GM23338 (cell line): ENCODE results near the gene SLC15A1. TPM values are rescaled to one million over a fixed set of nuclear protein-coding genes. Genes with fewer than 3 reads are reported as not detected.

Experiments
- ATAC-seq: fragments of 200-7000 bp; cut with Tn5 transposase; 3 replicates; pipeline ENCODE4 v1.9.1; 2020
- DNase-seq: peaks from one replicate; pipeline ENCODE4 v3.0.0-alpha.2; 2015; ENCODE audit warnings: low spot score
- H2AFZ ChIP-seq: fragments of 200-600 bp; sonication (generic); 2 replicates; pipeline ENCODE4 v1.8.0; 2016; ENCODE audit warnings: antibody characterized with exemption, mild to moderate bottlenecking, moderate library complexity
- H3F3A ChIP-seq: fragments of 200-600 bp; sonication (generic); replicated peaks from 2 replicates; pipeline ENCODE4 v1.8.0; 2017; ENCODE audit warnings: antibody characterized with exemption, mixed run types, low read depth
- H3K27ac ChIP-seq: fragments of 200-600 bp; sonication (generic); 2 replicates; pipeline ENCODE4 v1.6.1; 2016; ENCODE audit warnings: low read depth
- H3K27me3 ChIP-seq: fragments of 200-600 bp; sonication (generic); 2 replicates; pipeline ENCODE4 v1.8.0; 2016; ENCODE audit warnings: mild to moderate bottlenecking, mixed run types, moderate library complexity; ENCODE audit not compliant: insufficient read depth
- H3K36me3 ChIP-seq: fragments of 200-600 bp; sonication (generic); 2 replicates; pipeline ENCODE4 v1.8.0; 2016; ENCODE audit warnings: mild to moderate bottlenecking; ENCODE audit not compliant: insufficient read depth
- H3K4me1 ChIP-seq: fragments of 200-600 bp; sonication (generic); 2 replicates; pipeline ENCODE4 v1.8.0; 2016; ENCODE audit warnings: mild to moderate bottlenecking, moderate library complexity; ENCODE audit not compliant: insufficient read depth
- H3K4me2 ChIP-seq: fragments of 200-600 bp; sonication (generic); 2 replicates; pipeline ENCODE4 v1.7.1; 2017; ENCODE audit warnings: mixed run types
- H3K4me3 ChIP-seq: fragments of 200-600 bp; sonication (generic); 2 replicates; pipeline ENCODE4 v1.6.1; 2016; ENCODE audit warnings: mixed run types
- H3K79me2 ChIP-seq: fragments of 200-600 bp; sonication (generic); replicated peaks from 2 replicates; pipeline ENCODE4 v1.8.0; 2017; ENCODE audit warnings: mild to moderate bottlenecking; ENCODE audit not compliant: insufficient read depth
- H3K9me2 ChIP-seq: fragments of 200-600 bp; sonication (generic); 2 replicates; pipeline ENCODE4 v1.8.0; 2017; ENCODE audit not compliant: insufficient read depth
- H4K20me1 ChIP-seq: fragments of 200-600 bp; sonication (generic); replicated peaks from 2 replicates; pipeline ENCODE4 v1.8.0; 2017; ENCODE audit warnings: mild to moderate bottlenecking; ENCODE audit not compliant: insufficient read depth
- H3K27ac Mint-ChIP-seq: 2 replicates; pipeline ENCODE4 v1.8.0; 2020; ENCODE audit warnings: inconsistent platforms, mild to moderate bottlenecking, moderate library complexity, mixed read lengths
- H3K27me3 Mint-ChIP-seq: 3 replicates; pipeline ENCODE4 v1.8.0; 2022; ENCODE audit warnings: low read depth, mild to moderate bottlenecking, moderate library complexity, mixed read lengths, inconsistent platforms; ENCODE audit not compliant: insufficient read depth, poor library complexity
- H3K36me3 Mint-ChIP-seq: 3 replicates; pipeline ENCODE4 v1.8.0; 2021; ENCODE audit warnings: low read depth, mild to moderate bottlenecking, inconsistent platforms, moderate library complexity, mixed read lengths
- H3K4me1 Mint-ChIP-seq: 3 replicates; pipeline ENCODE4 v1.8.0; 2020; ENCODE audit warnings: mild to moderate bottlenecking, inconsistent platforms, mixed read lengths
- H3K4me3 Mint-ChIP-seq: 3 replicates; pipeline ENCODE4 v1.8.0; 2021; ENCODE audit warnings: moderate library complexity, mild to moderate bottlenecking, inconsistent platforms, mixed read lengths
- H3K9me3 Mint-ChIP-seq: 3 replicates; pipeline ENCODE4 v1.8.0; 2020; ENCODE audit warnings: moderate library complexity, mild to moderate bottlenecking, inconsistent platforms, mixed read lengths
- CREB1 ChIP-seq: fragments of 250-450 bp; sonication (Bioruptor Pico); IDR thresholded peaks from 2 replicates; pipeline ENCODE4 v1.5.0; 2020; ENCODE audit warnings: low read depth, mild to moderate bottlenecking, moderate library complexity
- EZH2 ChIP-seq: fragments of 200-600 bp; sonication (generic); IDR thresholded peaks from one replicate; pipeline ENCODE4 v1.8.0; 2017; ENCODE audit warnings: antibody characterized with exemption, mild to moderate bottlenecking, low read depth; ENCODE audit not compliant: unreplicated experiment
- EZH2phosphoT487 ChIP-seq: fragments of 200-600 bp; sonication (generic); IDR thresholded peaks from one replicate; pipeline ENCODE4 v1.8.1; 2018; ENCODE audit warnings: antibody characterized with exemption; ENCODE audit not compliant: unreplicated experiment
- JUNB ChIP-seq: IDR thresholded peaks from one replicate; pipeline ENCODE4 v1.6.1; 2016; ENCODE audit warnings: antibody characterized with exemption; ENCODE audit not compliant: unreplicated experiment
- NANOG ChIP-seq: IDR thresholded peaks from 2 replicates; pipeline ENCODE4 v1.6.1; 2016; ENCODE audit warnings: antibody characterized with exemption, borderline replicate concordance
- POLR2AphosphoS5 ChIP-seq: IDR thresholded peaks from 2 replicates; pipeline ENCODE4 v1.6.1; 2016; ENCODE audit warnings: antibody characterized with exemption, low read depth
- STAT1 ChIP-seq: IDR thresholded peaks from one replicate; pipeline ENCODE4 v1.6.1; 2016; ENCODE audit warnings: antibody characterized with exemption; ENCODE audit not compliant: unreplicated experiment
- ZNF114 ChIP-seq: fragments of 250-450 bp; sonication (Bioruptor Pico); IDR thresholded peaks from 2 replicates; pipeline ENCODE4 v1.5.0; 2020; ENCODE audit warnings: mild to moderate bottlenecking, moderate library complexity
- ZNF331 ChIP-seq: fragments of 250-450 bp; sonication (Bioruptor Pico); IDR thresholded peaks from 2 replicates; pipeline ENCODE4 v1.5.0; 2020; ENCODE audit warnings: low read depth, mild to moderate bottlenecking, moderate library complexity
- polyA plus RNA-seq: library from polyadenylated mRNA; unstranded; fragments of >200 nt; fragmentation: Nextera tagmentation; extraction: Ambion mirVana; gene quantifications from 2 replicates; pipeline ENCODE4 v1.2.1, GENCODE V29; 2016
- total RNA-seq: library from RNA; depleted of rRNA; stranded (reverse); fragments of >200 nt; shearing (Covaris generic); gene quantifications from 2 replicates; pipeline ENCODE4 v1.2.3, GENCODE V29; 2014
- TF ChIP-seq, protein P1 (sequence below): IDR thresholded peaks from one replicate; pipeline ENCODE4 v1.6.1; 2018; ENCODE audit warnings: antibody characterized with exemption; ENCODE audit not compliant: unreplicated experiment
- TF ChIP-seq, protein P2 (sequence below): IDR thresholded peaks from 2 replicates; pipeline ENCODE4 v1.6.1; 2016; ENCODE audit warnings: antibody characterized with exemption
- TF ChIP-seq, protein P3 (sequence below), 2 experiments: fragments of 200-600 bp in 1 of 2; sonication (generic) in 1 of 2; conservative IDR thresholded peaks; 2 replicates each; pipeline versions ENCODE4 v1.5.1 to v1.6.1; 2016 to 2017; ENCODE audit warnings: antibody characterized with exemption in 2 of 2, low read depth in 2 of 2, mild to moderate bottlenecking in 2 of 2, moderate library complexity in 1 of 2
- TF ChIP-seq, protein P4 (sequence below): fragments of 250-450 bp; sonication (Bioruptor Pico); IDR thresholded peaks from 2 replicates; pipeline ENCODE4 v1.5.0; 2020; ENCODE audit warnings: mild to moderate bottlenecking, moderate library complexity

The SLC15A1 gene
- total and polyA plus RNA-seq, 2 experiments from 2014 or later: 1.6 to 3.0 TPM

DNA sequence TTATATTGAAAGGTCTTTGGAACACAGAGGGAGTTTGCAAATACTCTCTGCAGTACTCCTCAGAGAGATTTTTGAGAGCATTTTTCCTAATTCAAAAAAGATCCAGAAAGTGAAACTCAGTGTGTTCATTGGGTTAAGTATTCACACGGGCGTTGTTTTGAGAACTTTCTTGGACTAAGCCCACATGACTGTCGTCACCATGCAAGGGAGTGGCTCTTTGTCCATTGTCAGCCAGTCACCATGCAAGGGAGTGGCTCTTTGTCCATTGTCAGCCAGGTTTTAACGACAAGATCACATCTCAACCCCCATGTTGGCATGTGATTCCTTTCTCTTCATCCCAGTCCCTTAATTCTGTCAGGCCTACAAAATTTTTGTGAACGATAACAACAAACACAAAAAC is 94.3 kb downstream of the SLC15A1 start:
- Mint-ChIP-seq H3K36me3 (peaks cover 21% of the 10 kb centered on the region), H3K27me3 (peaks cover 8% of the 10 kb centered on the region), H3K4me1 (peaks cover 2% of the 10 kb centered on the region; the same call in 2 of the 3 replicates), H3K27ac (no peak overlapping the region), H3K9me3 (peaks cover 24% of the 10 kb centered on the region), H3K4me3 (no peak overlapping the region)
- Histone ChIP-seq H3K4me2 (no peak overlapping the region), H3K27ac (no peak overlapping the region), H3K4me1 (no peaks in the 10 kb centered on the region), H3K9me2 (no peaks in the 10 kb centered on the region), H3K36me3 (peaks cover 3% of the 10 kb centered on the region; the same call in 1 of the 2 replicates), H2AFZ (0 out of 2 replicates have a peak overlapping the region, but pooled peaks have one; percentile 23), H3K4me3 (no peak overlapping the region), H3K27me3 (no peaks in the 10 kb centered on the region), H4K20me1 (no peaks in the 10 kb centered on the region), H3F3A (no peaks in the 10 kb centered on the region), H3K79me2 (no peaks in the 10 kb centered on the region)
- no peak for DNase-seq
- no peak for TF ChIP-seq ZNF331 (CRISPR knock-in tag)
- TF ChIP-seq, protein P1, sequence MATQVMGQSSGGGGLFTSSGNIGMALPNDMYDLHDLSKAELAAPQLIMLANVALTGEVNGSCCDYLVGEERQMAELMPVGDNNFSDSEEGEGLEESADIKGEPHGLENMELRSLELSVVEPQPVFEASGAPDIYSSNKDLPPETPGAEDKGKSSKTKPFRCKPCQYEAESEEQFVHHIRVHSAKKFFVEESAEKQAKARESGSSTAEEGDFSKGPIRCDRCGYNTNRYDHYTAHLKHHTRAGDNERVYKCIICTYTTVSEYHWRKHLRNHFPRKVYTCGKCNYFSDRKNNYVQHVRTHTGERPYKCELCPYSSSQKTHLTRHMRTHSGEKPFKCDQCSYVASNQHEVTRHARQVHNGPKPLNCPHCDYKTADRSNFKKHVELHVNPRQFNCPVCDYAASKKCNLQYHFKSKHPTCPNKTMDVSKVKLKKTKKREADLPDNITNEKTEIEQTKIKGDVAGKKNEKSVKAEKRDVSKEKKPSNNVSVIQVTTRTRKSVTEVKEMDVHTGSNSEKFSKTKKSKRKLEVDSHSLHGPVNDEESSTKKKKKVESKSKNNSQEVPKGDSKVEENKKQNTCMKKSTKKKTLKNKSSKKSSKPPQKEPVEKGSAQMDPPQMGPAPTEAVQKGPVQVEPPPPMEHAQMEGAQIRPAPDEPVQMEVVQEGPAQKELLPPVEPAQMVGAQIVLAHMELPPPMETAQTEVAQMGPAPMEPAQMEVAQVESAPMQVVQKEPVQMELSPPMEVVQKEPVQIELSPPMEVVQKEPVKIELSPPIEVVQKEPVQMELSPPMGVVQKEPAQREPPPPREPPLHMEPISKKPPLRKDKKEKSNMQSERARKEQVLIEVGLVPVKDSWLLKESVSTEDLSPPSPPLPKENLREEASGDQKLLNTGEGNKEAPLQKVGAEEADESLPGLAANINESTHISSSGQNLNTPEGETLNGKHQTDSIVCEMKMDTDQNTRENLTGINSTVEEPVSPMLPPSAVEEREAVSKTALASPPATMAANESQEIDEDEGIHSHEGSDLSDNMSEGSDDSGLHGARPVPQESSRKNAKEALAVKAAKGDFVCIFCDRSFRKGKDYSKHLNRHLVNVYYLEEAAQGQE: no peak
- no peak for TF ChIP-seq EZH2
- TF ChIP-seq, protein P2, sequence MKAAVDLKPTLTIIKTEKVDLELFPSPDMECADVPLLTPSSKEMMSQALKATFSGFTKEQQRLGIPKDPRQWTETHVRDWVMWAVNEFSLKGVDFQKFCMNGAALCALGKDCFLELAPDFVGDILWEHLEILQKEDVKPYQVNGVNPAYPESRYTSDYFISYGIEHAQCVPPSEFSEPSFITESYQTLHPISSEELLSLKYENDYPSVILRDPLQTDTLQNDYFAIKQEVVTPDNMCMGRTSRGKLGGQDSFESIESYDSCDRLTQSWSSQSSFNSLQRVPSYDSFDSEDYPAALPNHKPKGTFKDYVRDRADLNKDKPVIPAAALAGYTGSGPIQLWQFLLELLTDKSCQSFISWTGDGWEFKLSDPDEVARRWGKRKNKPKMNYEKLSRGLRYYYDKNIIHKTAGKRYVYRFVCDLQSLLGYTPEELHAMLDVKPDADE: no peak
- TF ChIP-seq POLR2AphosphoS5: no peak
- no peak for TF ChIP-seq CREB1 (CRISPR knock-in tag)
- no peak for TF ChIP-seq JUNB
- TF ChIP-seq, protein P3, sequence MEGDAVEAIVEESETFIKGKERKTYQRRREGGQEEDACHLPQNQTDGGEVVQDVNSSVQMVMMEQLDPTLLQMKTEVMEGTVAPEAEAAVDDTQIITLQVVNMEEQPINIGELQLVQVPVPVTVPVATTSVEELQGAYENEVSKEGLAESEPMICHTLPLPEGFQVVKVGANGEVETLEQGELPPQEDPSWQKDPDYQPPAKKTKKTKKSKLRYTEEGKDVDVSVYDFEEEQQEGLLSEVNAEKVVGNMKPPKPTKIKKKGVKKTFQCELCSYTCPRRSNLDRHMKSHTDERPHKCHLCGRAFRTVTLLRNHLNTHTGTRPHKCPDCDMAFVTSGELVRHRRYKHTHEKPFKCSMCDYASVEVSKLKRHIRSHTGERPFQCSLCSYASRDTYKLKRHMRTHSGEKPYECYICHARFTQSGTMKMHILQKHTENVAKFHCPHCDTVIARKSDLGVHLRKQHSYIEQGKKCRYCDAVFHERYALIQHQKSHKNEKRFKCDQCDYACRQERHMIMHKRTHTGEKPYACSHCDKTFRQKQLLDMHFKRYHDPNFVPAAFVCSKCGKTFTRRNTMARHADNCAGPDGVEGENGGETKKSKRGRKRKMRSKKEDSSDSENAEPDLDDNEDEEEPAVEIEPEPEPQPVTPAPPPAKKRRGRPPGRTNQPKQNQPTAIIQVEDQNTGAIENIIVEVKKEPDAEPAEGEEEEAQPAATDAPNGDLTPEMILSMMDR (conservative IDR thresholded peaks at IDR 0.05; ENCODE audit: low read depth in 2 of 2): no peak
- no peak for TF ChIP-seq NANOG
- TF ChIP-seq, protein P4, sequence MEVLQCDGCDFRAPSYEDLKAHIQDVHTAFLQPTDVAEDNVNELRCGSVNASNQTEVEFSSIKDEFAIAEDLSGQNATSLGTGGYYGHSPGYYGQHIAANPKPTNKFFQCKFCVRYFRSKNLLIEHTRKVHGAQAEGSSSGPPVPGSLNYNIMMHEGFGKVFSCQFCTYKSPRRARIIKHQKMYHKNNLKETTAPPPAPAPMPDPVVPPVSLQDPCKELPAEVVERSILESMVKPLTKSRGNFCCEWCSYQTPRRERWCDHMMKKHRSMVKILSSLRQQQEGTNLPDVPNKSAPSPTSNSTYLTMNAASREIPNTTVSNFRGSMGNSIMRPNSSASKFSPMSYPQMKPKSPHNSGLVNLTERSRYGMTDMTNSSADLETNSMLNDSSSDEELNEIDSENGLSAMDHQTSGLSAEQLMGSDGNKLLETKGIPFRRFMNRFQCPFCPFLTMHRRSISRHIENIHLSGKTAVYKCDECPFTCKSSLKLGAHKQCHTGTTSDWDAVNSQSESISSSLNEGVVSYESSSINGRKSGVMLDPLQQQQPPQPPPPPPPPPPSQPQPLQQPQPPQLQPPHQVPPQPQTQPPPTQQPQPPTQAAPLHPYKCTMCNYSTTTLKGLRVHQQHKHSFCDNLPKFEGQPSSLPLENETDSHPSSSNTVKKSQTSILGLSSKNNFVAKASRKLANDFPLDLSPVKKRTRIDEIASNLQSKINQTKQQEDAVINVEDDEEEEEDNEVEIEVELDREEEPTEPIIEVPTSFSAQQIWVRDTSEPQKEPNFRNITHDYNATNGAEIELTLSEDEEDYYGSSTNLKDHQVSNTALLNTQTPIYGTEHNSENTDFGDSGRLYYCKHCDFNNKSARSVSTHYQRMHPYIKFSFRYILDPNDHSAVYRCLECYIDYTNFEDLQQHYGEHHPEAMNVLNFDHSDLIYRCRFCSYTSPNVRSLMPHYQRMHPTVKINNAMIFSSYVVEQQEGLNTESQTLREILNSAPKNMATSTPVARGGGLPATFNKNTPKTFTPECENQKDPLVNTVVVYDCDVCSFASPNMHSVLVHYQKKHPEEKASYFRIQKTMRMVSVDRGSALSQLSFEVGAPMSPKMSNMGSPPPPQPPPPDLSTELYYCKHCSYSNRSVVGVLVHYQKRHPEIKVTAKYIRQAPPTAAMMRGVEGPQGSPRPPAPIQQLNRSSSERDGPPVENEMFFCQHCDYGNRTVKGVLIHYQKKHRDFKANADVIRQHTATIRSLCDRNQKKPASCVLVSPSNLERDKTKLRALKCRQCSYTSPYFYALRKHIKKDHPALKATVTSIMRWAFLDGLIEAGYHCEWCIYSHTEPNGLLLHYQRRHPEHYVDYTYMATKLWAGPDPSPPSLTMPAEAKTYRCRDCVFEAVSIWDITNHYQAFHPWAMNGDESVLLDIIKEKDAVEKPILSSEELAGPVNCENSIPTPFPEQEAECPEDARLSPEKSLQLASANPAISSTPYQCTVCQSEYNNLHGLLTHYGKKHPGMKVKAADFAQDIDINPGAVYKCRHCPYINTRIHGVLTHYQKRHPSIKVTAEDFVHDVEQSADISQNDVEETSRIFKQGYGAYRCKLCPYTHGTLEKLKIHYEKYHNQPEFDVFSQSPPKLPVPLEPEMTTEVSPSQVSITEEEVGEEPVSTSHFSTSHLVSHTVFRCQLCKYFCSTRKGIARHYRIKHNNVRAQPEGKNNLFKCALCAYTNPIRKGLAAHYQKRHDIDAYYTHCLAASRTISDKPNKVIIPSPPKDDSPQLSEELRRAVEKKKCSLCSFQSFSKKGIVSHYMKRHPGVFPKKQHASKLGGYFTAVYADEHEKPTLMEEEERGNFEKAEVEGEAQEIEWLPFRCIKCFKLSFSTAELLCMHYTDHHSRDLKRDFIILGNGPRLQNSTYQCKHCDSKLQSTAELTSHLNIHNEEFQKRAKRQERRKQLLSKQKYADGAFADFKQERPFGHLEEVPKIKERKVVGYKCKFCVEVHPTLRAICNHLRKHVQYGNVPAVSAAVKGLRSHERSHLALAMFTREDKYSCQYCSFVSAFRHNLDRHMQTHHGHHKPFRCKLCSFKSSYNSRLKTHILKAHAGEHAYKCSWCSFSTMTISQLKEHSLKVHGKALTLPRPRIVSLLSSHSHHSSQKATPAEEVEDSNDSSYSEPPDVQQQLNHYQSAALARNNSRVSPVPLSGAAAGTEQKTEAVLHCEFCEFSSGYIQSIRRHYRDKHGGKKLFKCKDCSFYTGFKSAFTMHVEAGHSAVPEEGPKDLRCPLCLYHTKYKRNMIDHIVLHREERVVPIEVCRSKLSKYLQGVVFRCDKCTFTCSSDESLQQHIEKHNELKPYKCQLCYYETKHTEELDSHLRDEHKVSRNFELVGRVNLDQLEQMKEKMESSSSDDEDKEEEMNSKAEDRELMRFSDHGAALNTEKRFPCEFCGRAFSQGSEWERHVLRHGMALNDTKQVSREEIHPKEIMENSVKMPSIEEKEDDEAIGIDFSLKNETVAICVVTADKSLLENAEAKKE (CRISPR knock-in tag): no peak
- no peak for TF ChIP-seq EZH2phosphoT487
- TF ChIP-seq STAT1: no peak
- no peak for TF ChIP-seq ZNF114 (CRISPR knock-in tag)
- ATAC-seq: no peak
